ENCODE measurements around the gene FAM131C.

- no peak for TF ChIP-seq POLR2AphosphoS5 (IDR thresholded peaks at IDR 0.05; ENCODE audit: low read depth, low read length)
- no peak for TF ChIP-seq CTCF (IDR thresholded peaks at IDR 0.05)
- no peak for TF ChIP-seq TCF7L2 (IDR thresholded peaks at IDR 0.05; ENCODE audit: low read depth, low read length)
- TF ChIP-seq SIN3A (IDR thresholded peaks at IDR 0.05; ENCODE audit: borderline replicate concordance, insufficient read depth, low read depth, low read length), result no peak
- no peak for TF ChIP-seq REST (IDR thresholded peaks at IDR 0.05; ENCODE audit: insufficient read depth in 1 of 2, low read depth in 2 of 2, low read length in 1 of 2)
Observed at GRCh38 chr1:16116625-16117024, 43.2 kb upstream of the FAM131C start.

All from Panc1 (cell line).